ENCODE results near the gene VAMP8.

- TF ChIP-seq CTCF (IDR thresholded peaks at IDR 0.05) (no peak), POLR2A (IDR thresholded peaks at IDR 0.05) (no peak)
Measured at GRCh38 chr2:85604568-85605339, 27.4 kb downstream of the VAMP8 start.

Data from heart left ventricle (tissue), 13 donors.